ENCODE measurements around the gene SLC25A19. TPM values are rescaled to one million over a fixed set of nuclear protein-coding genes. Genes with fewer than 3 reads are reported as not detected.
A peak's percentile ranks its signal among the peaks of the same experiment; 100 is the strongest.

The SLC25A19 gene
- total RNA-seq, 1 donor from 2014 or later: 41.5 TPM

- no peak for DNase-seq
Measured at GRCh38 chr17:75246404-75246803, 42.8 kb downstream of the SLC25A19 start.

GRCh38 chr17:75245011-75245410, 44.2 kb downstream of the SLC25A19 start:
- Histone ChIP-seq H3K27ac (no peak overlapping the region), H3K4me1 (peaks cover 7% of the 10 kb centered on the region), H3K4me3 (no peak overlapping the region), H3K9me3 (no peaks in the 10 kb centered on the region), H3K36me3 (peaks cover 80% of the 10 kb centered on the region), H3K27me3 (ENCODE audit: low read depth) (no peaks in the 10 kb centered on the region)
- no peak for DNase-seq
- no peak for ATAC-seq
- intact Hi-C loops (cut with DNase I): no loop called here
- no peak for TF ChIP-seq CTCF (IDR thresholded peaks at IDR 0.05)

More at GRCh38 chr17:75246404-75246803, 42.8 kb downstream of the SLC25A19 start:
- Histone ChIP-seq H3K27me3 (ENCODE audit: low read depth) (no peaks in the 10 kb centered on the region), H3K4me1 (peaks cover 20% of the 10 kb centered on the region), H3K9me3 (no peaks in the 10 kb centered on the region), H3K36me3 (peaks cover 66% of the 10 kb centered on the region), H3K4me3 (no peak overlapping the region), H3K27ac (no peak overlapping the region)
- intact Hi-C loops (cut with DNase I): no loop called here
- ATAC-seq: no peak
- no peak for TF ChIP-seq CTCF (IDR thresholded peaks at IDR 0.05)

GRCh38 chr17:75244133-75244866, 44.9 kb downstream of the SLC25A19 start:
- H3K36me3 ChIP-seq: peaks cover 87% of the 10 kb centered on the region
- DNase-seq (no peak), ATAC-seq (peak; percentile 12 to 45)
- no peak for TF ChIP-seq CTCF (IDR thresholded peaks at IDR 0.05)
- intact Hi-C loops (cut with DNase I): no loop called here
- no peaks in the 10 kb centered on the region for H3K9me3 ChIP-seq
- peaks cover under 1% of the 10 kb centered on the region for H3K4me1 ChIP-seq
- H3K27ac ChIP-seq: no peak overlapping the region
- no peak overlapping the region for H3K4me3 ChIP-seq
- H3K27me3 ChIP-seq (ENCODE audit: low read depth): no peaks in the 10 kb centered on the region

GRCh38 chr17:75242461-75243042, 46.7 kb downstream of the SLC25A19 start:
- ATAC-seq: no peak
- no peaks in the 10 kb centered on the region for H3K9me3 ChIP-seq
- H3K4me1 ChIP-seq: no peaks in the 10 kb centered on the region
- H3K27me3 ChIP-seq (ENCODE audit: low read depth): no peaks in the 10 kb centered on the region
- no peak overlapping the region for H3K27ac ChIP-seq
- H3K36me3 ChIP-seq: peaks cover 95% of the 10 kb centered on the region
- intact Hi-C loops (cut with DNase I): no loop called here
- no peak overlapping the region for H3K4me3 ChIP-seq
- TF ChIP-seq CTCF (IDR thresholded peaks at IDR 0.05): no peak
- no peak for DNase-seq

- Histone ChIP-seq H3K27ac (no peak overlapping the region), H3K36me3 (peaks cover 98% of the 10 kb centered on the region), H3K27me3 (ENCODE audit: low read depth) (no peaks in the 10 kb centered on the region), H3K9me3 (no peaks in the 10 kb centered on the region), H3K4me1 (no peaks in the 10 kb centered on the region), H3K4me3 (no peak overlapping the region)
- ATAC-seq: no peak
- no peak for DNase-seq
- TF ChIP-seq CTCF (IDR thresholded peaks at IDR 0.05): no peak
- intact Hi-C loops (cut with DNase I): no loop called here
Measured at GRCh38 chr17:75241996-75242460, 47.2 kb downstream of the SLC25A19 start.

All from lower lobe of right lung (tissue), 2 donors.